HCEC 1CT (cell line): ENCODE measurements around the gene TAPBP.
"Not testable (repeated sequence)": the region's sequence is repeated elsewhere in the genome, so short reads cannot be mapped to it uniquely, and the experiment has no call there.

ENCODE experiments used
- DNase-seq: peaks from one replicate; pipeline ENCODE4 v3.0.0-alpha.2; 2017

Gene TAPBP

GRCh38 chr6:33295621-33296369 is 18.1 kb downstream of the TAPBP start:
- DNase-seq, result no peak

GRCh38 chr6:33294086-33294823 is 19.6 kb downstream of the TAPBP start:
- DNase-seq, result no peak

GRCh38 chr6:33292996-33293682 is 20.7 kb downstream of the TAPBP start:
- no peak for DNase-seq

GRCh38 chr6:33290459-33290858 is 23.4 kb downstream of the TAPBP start:
- DNase-seq, result no peak

GRCh38 chr6:33289784-33290315 is 24.0 kb downstream of the TAPBP start:
- DNase-seq, result no peak

GRCh38 chr6:33288921-33289783 is 24.7 kb downstream of the TAPBP start, which contains the start of the genes PFDN6 and WDR46:
TSS of gene PFDN6 (plus strand) at chr6:33289601. CDS start at chr6:33289857, 256 bp downstream.
TSS of gene WDR46 (minus strand) at chr6:33289239. CDS start at chr6:33289170, 69 bp downstream.
- peak; percentile 88 for DNase-seq

GRCh38 chr6:33288141-33288920 is 25.5 kb downstream of the TAPBP start:
- DNase-seq, result no peak

- no peak for DNase-seq
These were observed 26.6 kb downstream of the TAPBP start for GRCh38 chr6:33286946-33287914.

- not testable (repeated sequence) for DNase-seq
These were observed 28.7 kb downstream of the TAPBP start for GRCh38 chr6:33285214-33285613.

GRCh38 chr6:33280539-33280938 is 33.3 kb downstream of the TAPBP start:
- DNase-seq, result no peak

- peak; percentile 42 for DNase-seq
These were observed 33.8 kb downstream of the TAPBP start for GRCh38 chr6:33279971-33280511.

GRCh38 chr6:33279257-33279695 is 34.6 kb downstream of the TAPBP start:
- DNase-seq, result no peak

- no peak for DNase-seq
These were observed 35.1 kb downstream of the TAPBP start for GRCh38 chr6:33278810-33279209.

GRCh38 chr6:33278392-33278741 is 35.5 kb downstream of the TAPBP start:
- DNase-seq, result no peak

- DNase-seq, result no peak
These were observed 36.1 kb downstream of the TAPBP start for GRCh38 chr6:33277663-33278391.

- peak; percentile 69 for DNase-seq
These were observed 36.8 kb downstream of the TAPBP start, which contains the start of gene B3GALT4 for GRCh38 chr6:33276864-33277662. TSS of gene B3GALT4 (plus strand) at chr6:33277123. CDS start at chr6:33277420, 297 bp downstream.

GRCh38 chr6:33276581-33276863 is 37.4 kb downstream of the TAPBP start:
- DNase-seq, result no peak
